ENCODE measurements around the gene LCE4A.
"Not testable (repeated sequence)": the region's sequence is repeated elsewhere in the genome, so short reads cannot be mapped to it uniquely, and the experiment has no call there.

LCE4A gene, protein sequence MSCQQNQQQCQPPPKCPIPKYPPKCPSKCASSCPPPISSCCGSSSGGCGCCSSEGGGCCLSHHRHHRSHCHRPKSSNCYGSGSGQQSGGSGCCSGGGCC

DNA sequence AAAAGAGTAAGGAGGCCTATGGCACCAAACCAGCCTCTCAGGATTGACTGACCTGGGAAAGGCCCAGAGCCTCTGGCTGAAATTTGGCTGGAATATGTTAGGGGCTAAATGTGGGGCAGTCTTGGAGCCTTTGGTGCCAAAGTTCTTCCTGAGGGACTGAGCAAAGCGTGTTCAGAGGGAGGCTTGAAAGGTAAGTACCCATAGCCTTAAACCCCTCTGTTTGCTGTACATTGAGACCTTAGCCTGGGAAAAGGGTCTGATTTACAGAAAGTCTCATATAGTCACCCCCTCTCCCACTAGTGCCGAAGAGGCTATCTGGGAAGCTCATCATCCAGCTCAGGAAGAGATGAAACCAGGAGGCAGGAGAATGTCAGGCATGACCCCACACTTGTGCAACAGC lies at the start of gene LCE4A:
Gene LCE4A (plus strand): TSS at position 301 of the 400 bp plus-strand sequence. CDS start 916 bp downstream, outside the sequence.
- H3K4me3 ChIP-seq (ENCODE audit: low read depth, low read length, poor library complexity, severe bottlenecking) = no peak within 1 kb of the TSS
- H3K4me1 ChIP-seq (ENCODE audit: insufficient read depth, low read length, severe bottlenecking) = no peaks in the 10 kb centered on the region
- no peak for TF ChIP-seq EZH2 (IDR thresholded peaks at IDR 0.05; ENCODE audit: borderline replicate concordance, low read length)
- H3K27ac ChIP-seq (ENCODE audit: low read depth, low read length, poor library complexity, severe bottlenecking) = no peak within 1 kb of the TSS
- H2AFZ ChIP-seq (ENCODE audit: low read length) = no peak within 1 kb of the TSS
- H3F3A ChIP-seq (ENCODE audit: insufficient read depth, low read length) = no peaks in the 10 kb centered on the region
- H3K79me2 ChIP-seq (ENCODE audit: insufficient read depth, low read length) = no peaks in the 10 kb centered on the region
- no peak within 1 kb of the TSS for H3K4me2 ChIP-seq (ENCODE audit: low read length)
- H3K27me3 ChIP-seq (ENCODE audit: insufficient read depth, low read length) = no peaks in the 10 kb centered on the region
- H3K36me3 ChIP-seq (ENCODE audit: insufficient read depth, low read length) = no peaks in the 10 kb centered on the region
- no peaks in the 10 kb centered on the region; the same call in 1 of the 2 replicates for H3K9me2 ChIP-seq (ENCODE audit: low read depth, low read length)
- H3K9me3 ChIP-seq (ENCODE audit: low read length) = no peaks in the 10 kb centered on the region
- no peak within 1 kb of the TSS for H3K9ac ChIP-seq (ENCODE audit: low read length)
- H4K20me1 ChIP-seq (ENCODE audit: insufficient read depth, low read length) = no peaks in the 10 kb centered on the region

DNA sequence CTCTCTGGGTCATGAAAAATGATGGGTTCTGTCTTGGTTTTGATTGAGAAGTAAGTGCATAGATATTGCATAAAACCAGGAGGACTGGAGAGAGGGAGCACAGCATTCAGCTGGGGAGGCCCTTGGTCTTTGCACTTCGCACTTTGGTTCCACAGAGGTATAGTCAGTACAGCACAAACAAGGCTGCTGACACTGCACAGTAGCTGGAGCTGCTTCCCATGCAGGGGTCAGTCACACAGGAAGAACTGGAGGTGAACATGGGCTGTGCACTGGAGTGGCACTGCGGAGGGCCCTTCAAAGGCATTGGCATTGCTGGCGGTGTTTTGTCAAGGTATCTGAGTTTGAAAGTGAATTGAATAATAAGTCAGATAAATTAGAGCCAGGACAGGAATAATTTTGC lies 49.3 kb upstream of the LCE4A start:
- Histone ChIP-seq H3K36me3 (ENCODE audit: insufficient read depth, low read length) (no peaks in the 10 kb centered on the region), H3K4me2 (ENCODE audit: low read length) (no peak overlapping the region), H3K9me3 (ENCODE audit: low read length) (no peaks in the 10 kb centered on the region), H3K4me1 (ENCODE audit: insufficient read depth, low read length, severe bottlenecking) (no peaks in the 10 kb centered on the region), H3K79me2 (ENCODE audit: insufficient read depth, low read length) (no peaks in the 10 kb centered on the region), H3K27me3 (ENCODE audit: insufficient read depth, low read length) (no peaks in the 10 kb centered on the region), H3K9me2 (ENCODE audit: low read depth, low read length) (no peaks in the 10 kb centered on the region), H3K9ac (ENCODE audit: low read length) (no peak overlapping the region), H4K20me1 (ENCODE audit: insufficient read depth, low read length) (no peaks in the 10 kb centered on the region), H3K27ac (ENCODE audit: low read depth, low read length, poor library complexity, severe bottlenecking) (no peak overlapping the region), H3F3A (ENCODE audit: insufficient read depth, low read length) (no peaks in the 10 kb centered on the region), H3K4me3 (ENCODE audit: low read depth, low read length, poor library complexity, severe bottlenecking) (no peak overlapping the region), H2AFZ (ENCODE audit: low read length) (no peak overlapping the region)
- TF ChIP-seq CTCF (IDR thresholded peaks at IDR 0.05; ENCODE audit: low read length) (no peak), EZH2 (IDR thresholded peaks at IDR 0.05; ENCODE audit: borderline replicate concordance, low read length) (no peak)

DNA sequence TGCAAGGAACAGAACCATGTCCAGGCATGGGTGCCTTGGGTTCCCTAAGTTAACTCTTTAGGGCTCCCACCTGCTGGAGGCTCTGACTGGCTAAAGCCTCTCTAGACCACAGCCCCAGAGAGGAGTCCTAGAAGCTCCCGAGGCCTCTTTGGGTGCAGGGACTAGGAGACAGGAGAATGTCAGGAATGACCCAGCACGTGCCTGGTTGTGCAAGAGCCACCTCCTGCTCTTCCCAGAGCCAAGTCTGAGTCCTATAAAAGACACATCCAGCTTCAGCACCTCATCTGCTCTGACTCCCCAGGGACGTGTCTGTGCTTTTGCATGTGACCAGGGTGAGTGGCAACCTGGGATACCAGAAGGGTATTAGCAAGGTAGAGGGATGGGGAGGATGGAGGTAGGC lies 44.9 kb upstream of the LCE4A start, which contains the start of gene LCE2D:
Gene LCE2D (plus strand): TSS at position 283 of the 400 bp plus-strand sequence. CDS start 726 bp downstream, outside the sequence.
- Histone ChIP-seq H3K36me3 (ENCODE audit: insufficient read depth, low read length) (no peaks in the 10 kb centered on the region), H3F3A (ENCODE audit: insufficient read depth, low read length) (no peaks in the 10 kb centered on the region), H3K27ac (ENCODE audit: low read depth, low read length, poor library complexity, severe bottlenecking) (no peak within 1 kb of the TSS), H2AFZ (ENCODE audit: low read length) (no peak within 1 kb of the TSS), H4K20me1 (ENCODE audit: insufficient read depth, low read length) (no peaks in the 10 kb centered on the region), H3K79me2 (ENCODE audit: insufficient read depth, low read length) (no peaks in the 10 kb centered on the region), H3K4me3 (ENCODE audit: low read depth, low read length, poor library complexity, severe bottlenecking) (no peak within 1 kb of the TSS), H3K4me1 (ENCODE audit: insufficient read depth, low read length, severe bottlenecking) (no peaks in the 10 kb centered on the region), H3K9me2 (ENCODE audit: low read depth, low read length) (no peaks in the 10 kb centered on the region), H3K9me3 (ENCODE audit: low read length) (no peaks in the 10 kb centered on the region), H3K27me3 (ENCODE audit: insufficient read depth, low read length) (no peaks in the 10 kb centered on the region), H3K4me2 (ENCODE audit: low read length) (no peak within 1 kb of the TSS), H3K9ac (ENCODE audit: low read length) (no peak within 1 kb of the TSS)
- TF ChIP-seq EZH2 (IDR thresholded peaks at IDR 0.05; ENCODE audit: borderline replicate concordance, low read length) (no peak), CTCF (IDR thresholded peaks at IDR 0.05; ENCODE audit: low read length) (no peak)

GRCh38 chr1:152666171-152666570 lies 41.8 kb upstream of the LCE4A start:
- H3K27me3 ChIP-seq (ENCODE audit: insufficient read depth, low read length); H3K9ac ChIP-seq (ENCODE audit: low read length); H3F3A ChIP-seq (ENCODE audit: insufficient read depth, low read length); H3K4me2 ChIP-seq (ENCODE audit: low read length); H3K9me3 ChIP-seq (ENCODE audit: low read length); H3K4me1 ChIP-seq (ENCODE audit: insufficient read depth, low read length, severe bottlenecking); H3K9me2 ChIP-seq (ENCODE audit: low read depth, low read length); H3K79me2 ChIP-seq (ENCODE audit: insufficient read depth, low read length); H4K20me1 ChIP-seq (ENCODE audit: insufficient read depth, low read length); H3K4me3 ChIP-seq (ENCODE audit: low read depth, low read length, poor library complexity, severe bottlenecking); H3K27ac ChIP-seq (ENCODE audit: low read depth, low read length, poor library complexity, severe bottlenecking); H2AFZ ChIP-seq (ENCODE audit: low read length); H3K36me3 ChIP-seq (ENCODE audit: insufficient read depth, low read length): not testable (repeated sequence)

Data from OCI-LY1 (cell line).